Erythroblast (primary cell): ENCODE measurements around the gene RCOR3.

ENCODE experiments used
- GATA1 ChIP-seq: IDR thresholded peaks from 2 replicates; pipeline ENCODE4 v1.6.1; 2011; ENCODE audit warnings: low read depth, mild to moderate bottlenecking, control low read depth, low read length, moderate library complexity
- POLR2A ChIP-seq: IDR thresholded peaks from 2 replicates; pipeline ENCODE4 v1.6.1; 2011; ENCODE audit warnings: mild to moderate bottlenecking, low read length

GRCh38 chr1:211319892-211320291 is 60.7 kb downstream of the RCOR3 start:
- TF ChIP-seq POLR2A (no peak), GATA1 (no peak)
